T1000 (cell line): ENCODE measurements around the gene OSGEPL1.
"Not testable (repeated sequence)": the region's sequence is repeated elsewhere in the genome, so short reads cannot be mapped to it uniquely, and the experiment has no call there.

ENCODE experiments used
- DNase-seq: peaks from one replicate; lab custom pipeline; 2025; ENCODE audit warnings: mixed read lengths; lab: John Stamatoyannopoulos, UW

The OSGEPL1 gene

GRCh38 chr2:189762551-189763298 is at the start of gene OSGEPL1:
Gene OSGEPL1 (minus strand): TSS chr2:189762792. CDS start chr2:189761640, 1,152 bp downstream.
- peak; percentile 79 for DNase-seq

GRCh38 chr2:189803431-189803830 is 40.8 kb upstream of the OSGEPL1 start:
- no peak for DNase-seq

- DNase-seq = no peak
These were observed 39.9 kb upstream of the OSGEPL1 start for GRCh38 chr2:189802396-189802912.

GRCh38 chr2:189799531-189799930 is 36.9 kb upstream of the OSGEPL1 start:
- peak; percentile 28 for DNase-seq

GRCh38 chr2:189799030-189799331 is 36.4 kb upstream of the OSGEPL1 start:
- DNase-seq = no peak

GRCh38 chr2:189798312-189799029 is 35.9 kb upstream of the OSGEPL1 start:
- no peak for DNase-seq

GRCh38 chr2:189797902-189798301 is 35.3 kb upstream of the OSGEPL1 start:
- DNase-seq = no peak

GRCh38 chr2:189794310-189794709 is 31.7 kb upstream of the OSGEPL1 start:
- DNase-seq = no peak

GRCh38 chr2:189791338-189792042 is 28.9 kb upstream of the OSGEPL1 start:
- DNase-seq = no peak

GRCh38 chr2:189783927-189784867 is 21.6 kb upstream of the OSGEPL1 start, which contains the start of the genes ORMDL1 and PMS1:
Gene ORMDL1 (minus strand): TSS chr2:189784339. CDS start chr2:189782595, 1,744 bp downstream.
Gene PMS1 (plus strand): TSS chr2:189784450. CDS start chr2:189791810, 7,360 bp downstream.
- peak; percentile 92 for DNase-seq

GRCh38 chr2:189783451-189783926 is 20.9 kb upstream of the OSGEPL1 start:
- no peak for DNase-seq

GRCh38 chr2:189782221-189782671 is 19.7 kb upstream of the OSGEPL1 start:
- DNase-seq = no peak

- DNase-seq = no peak
These were observed 9.6 kb upstream of the OSGEPL1 start for GRCh38 chr2:189772212-189772611.

- DNase-seq = no peak
These were observed 8.2 kb upstream of the OSGEPL1 start for GRCh38 chr2:189770590-189771322.

- no peak for DNase-seq
These were observed 1.5 kb upstream of the OSGEPL1 start for GRCh38 chr2:189763908-189764661.

- no peak for DNase-seq
These were observed 402 bp downstream of the OSGEPL1 start for GRCh38 chr2:189762229-189762550.

- DNase-seq = not testable (repeated sequence)
These were observed 2.4 kb downstream of the OSGEPL1 start for GRCh38 chr2:189760154-189760553.

GRCh38 chr2:189756311-189756952 is 6.2 kb downstream of the OSGEPL1 start:
- DNase-seq = no peak

- no peak for DNase-seq
These were observed 11.4 kb downstream of the OSGEPL1 start for GRCh38 chr2:189751080-189751658.
